ENCODE results near the gene CCDC149. TPM values are rescaled to one million over a fixed set of nuclear protein-coding genes. Genes with fewer than 3 reads are reported as not detected.

Gene CCDC149
- total RNA-seq, 1 donor from 2014 or later = 16.7 TPM

DNA sequence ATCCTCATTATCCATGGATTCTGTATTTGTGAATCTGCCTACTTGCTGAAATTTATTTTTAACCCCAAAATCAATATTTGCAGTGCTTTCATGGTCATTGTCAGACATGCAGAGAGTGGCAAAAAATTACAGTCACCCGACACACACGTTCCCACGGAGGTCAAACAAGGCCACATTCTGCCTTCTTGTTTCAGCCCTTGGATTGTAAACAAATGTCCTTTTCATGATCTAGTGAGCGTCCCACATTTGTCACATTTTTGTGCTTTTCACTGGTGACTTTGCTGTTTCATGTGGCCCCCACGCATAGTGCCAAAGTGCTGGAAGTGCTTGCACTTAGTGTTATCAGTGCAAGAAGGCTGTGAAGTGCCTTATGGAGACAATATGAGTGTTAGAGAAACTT lies 72.5 kb downstream of the CCDC149 start:
- DNase-seq (ENCODE audit: extremely low spot score in 2 of 2) = no peak
- Histone ChIP-seq H3K36me3 (no peaks in the 10 kb centered on the region), H3K4me3 (no peak overlapping the region), H3K4me1 (peaks cover 21% of the 10 kb centered on the region), H3K9me3 (no peaks in the 10 kb centered on the region), H3K27ac (no peak overlapping the region), H3K27me3 (no peaks in the 10 kb centered on the region)
- TF ChIP-seq POLR2A (IDR thresholded peaks at IDR 0.05) (no peak), POLR2AphosphoS5 (IDR thresholded peaks at IDR 0.05; ENCODE audit: insufficient read depth in 1 of 2, low read depth in 1 of 2) (no peak)
- TF ChIP-seq, protein P1, sequence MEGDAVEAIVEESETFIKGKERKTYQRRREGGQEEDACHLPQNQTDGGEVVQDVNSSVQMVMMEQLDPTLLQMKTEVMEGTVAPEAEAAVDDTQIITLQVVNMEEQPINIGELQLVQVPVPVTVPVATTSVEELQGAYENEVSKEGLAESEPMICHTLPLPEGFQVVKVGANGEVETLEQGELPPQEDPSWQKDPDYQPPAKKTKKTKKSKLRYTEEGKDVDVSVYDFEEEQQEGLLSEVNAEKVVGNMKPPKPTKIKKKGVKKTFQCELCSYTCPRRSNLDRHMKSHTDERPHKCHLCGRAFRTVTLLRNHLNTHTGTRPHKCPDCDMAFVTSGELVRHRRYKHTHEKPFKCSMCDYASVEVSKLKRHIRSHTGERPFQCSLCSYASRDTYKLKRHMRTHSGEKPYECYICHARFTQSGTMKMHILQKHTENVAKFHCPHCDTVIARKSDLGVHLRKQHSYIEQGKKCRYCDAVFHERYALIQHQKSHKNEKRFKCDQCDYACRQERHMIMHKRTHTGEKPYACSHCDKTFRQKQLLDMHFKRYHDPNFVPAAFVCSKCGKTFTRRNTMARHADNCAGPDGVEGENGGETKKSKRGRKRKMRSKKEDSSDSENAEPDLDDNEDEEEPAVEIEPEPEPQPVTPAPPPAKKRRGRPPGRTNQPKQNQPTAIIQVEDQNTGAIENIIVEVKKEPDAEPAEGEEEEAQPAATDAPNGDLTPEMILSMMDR (IDR thresholded peaks at IDR 0.05) = no peak
- intact Hi-C loops (cut with DNase I) = no loop called here

DNA sequence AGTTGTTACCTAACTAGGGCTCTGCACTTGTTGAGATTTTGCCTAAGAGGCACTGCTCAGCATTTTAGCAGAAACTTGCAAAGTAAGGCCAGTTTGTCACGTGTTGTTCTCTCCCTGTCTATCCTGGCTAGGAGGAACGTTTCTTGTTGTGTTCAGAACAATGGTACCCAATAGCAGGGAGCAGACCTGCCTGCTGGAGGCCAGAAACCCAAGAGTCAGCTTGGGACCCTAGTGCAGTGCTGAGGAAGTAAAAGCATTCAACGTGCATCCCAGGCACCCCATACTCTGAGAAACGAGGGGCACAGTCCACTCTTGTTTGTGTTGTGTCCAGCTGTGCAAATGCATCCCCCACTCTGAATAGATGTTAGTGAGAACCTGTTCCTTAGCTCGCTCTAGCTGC lies 75.1 kb downstream of the CCDC149 start:
- Histone ChIP-seq H3K27me3 (no peaks in the 10 kb centered on the region), H3K4me1 (peaks cover 21% of the 10 kb centered on the region), H3K4me3 (no peak overlapping the region), H3K36me3 (peaks cover 0 to 7% of the 10 kb centered on the region in 2 donors), H3K27ac (no peak overlapping the region), H3K9me3 (no peaks in the 10 kb centered on the region)
- intact Hi-C loops (cut with DNase I) = no loop called here
- TF ChIP-seq POLR2AphosphoS5 (IDR thresholded peaks at IDR 0.05; ENCODE audit: insufficient read depth in 1 of 2, low read depth in 1 of 2) (no peak), POLR2A (IDR thresholded peaks at IDR 0.05) (no peak)
- TF ChIP-seq, protein P1 (IDR thresholded peaks at IDR 0.05) = no peak
- DNase-seq (ENCODE audit: extremely low spot score in 2 of 2) = peak in 1 of 2 donors; percentile 56

- Histone ChIP-seq H3K4me1 (peaks cover 18% of the 10 kb centered on the region), H3K36me3 (peaks cover 0 to 7% of the 10 kb centered on the region in 2 donors), H3K4me3 (no peak overlapping the region), H3K9me3 (no peaks in the 10 kb centered on the region), H3K27me3 (no peaks in the 10 kb centered on the region), H3K27ac (no peak overlapping the region)
- TF ChIP-seq POLR2AphosphoS5 (IDR thresholded peaks at IDR 0.05; ENCODE audit: insufficient read depth in 1 of 2, low read depth in 1 of 2) (no peak), POLR2A (IDR thresholded peaks at IDR 0.05) (no peak)
- TF ChIP-seq, protein P1 (IDR thresholded peaks at IDR 0.05) = no peak
- intact Hi-C loops (cut with DNase I) = no loop called here
- peak in 1 of 2 donors; percentile 49 for DNase-seq (ENCODE audit: extremely low spot score in 2 of 2)
These were observed 75.5 kb downstream of the CCDC149 start for GRCh38 chr4:24837336-24837735.

DNA sequence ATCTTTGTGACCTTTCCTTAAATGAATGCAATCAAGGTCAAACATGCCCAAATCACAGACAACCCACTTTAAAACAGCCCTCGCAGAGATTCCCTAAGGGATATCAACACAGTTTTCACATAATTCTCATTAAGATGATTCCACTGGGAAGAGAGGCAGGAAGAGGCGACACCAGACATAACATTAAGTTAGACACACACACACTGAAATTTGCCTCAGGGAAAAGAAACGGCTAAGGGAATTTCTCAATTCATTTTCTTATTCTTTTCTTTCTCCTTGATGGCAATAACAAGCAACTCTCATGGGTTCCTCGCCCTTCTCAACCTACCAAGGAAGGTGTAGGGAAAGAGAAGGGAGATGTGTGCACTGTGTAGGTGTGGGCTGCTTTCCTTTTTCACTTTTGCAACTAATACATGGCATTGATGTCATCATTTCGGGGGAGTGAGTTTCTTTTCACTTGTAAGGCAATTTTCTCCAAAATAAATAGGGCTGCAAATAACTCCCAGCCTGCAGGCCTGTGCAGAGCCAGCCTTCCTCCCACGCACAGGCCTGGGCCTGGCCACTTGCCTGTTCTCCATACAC lies 76.1 kb downstream of the CCDC149 start:
- Histone ChIP-seq H3K36me3 (peaks cover 0 to 7% of the 10 kb centered on the region in 2 donors), H3K9me3 (no peaks in the 10 kb centered on the region), H3K4me1 (peaks cover 13% of the 10 kb centered on the region), H3K27ac (no peak overlapping the region), H3K27me3 (no peaks in the 10 kb centered on the region), H3K4me3 (no peak overlapping the region)
- intact Hi-C loops (cut with DNase I) = no loop called here
- DNase-seq (ENCODE audit: extremely low spot score in 2 of 2) = no peak
- TF ChIP-seq POLR2AphosphoS5 (IDR thresholded peaks at IDR 0.05; ENCODE audit: insufficient read depth in 1 of 2, low read depth in 1 of 2) (no peak), POLR2A (IDR thresholded peaks at IDR 0.05) (no peak)
- TF ChIP-seq, protein P1 (IDR thresholded peaks at IDR 0.05) = no peak

DNA sequence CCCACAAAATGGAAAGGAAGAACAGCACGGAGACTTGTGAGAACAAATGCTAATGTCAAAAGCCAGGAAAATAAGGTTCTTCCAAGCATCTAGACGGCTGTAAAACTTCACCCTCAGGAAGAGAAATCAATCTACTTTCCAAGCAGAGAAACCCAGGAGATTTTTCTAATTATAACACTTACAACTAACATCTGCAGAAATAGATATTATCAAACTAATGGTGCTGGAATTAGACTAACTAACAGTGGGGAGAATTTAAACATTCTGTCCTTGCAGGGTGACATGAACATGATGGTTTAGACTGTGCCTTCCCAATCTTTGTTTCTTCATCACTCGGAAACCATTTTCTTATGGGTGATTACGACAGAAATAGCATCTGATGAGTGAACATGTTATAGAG lies 77.1 kb downstream of the CCDC149 start:
- no peak for TF ChIP-seq POLR2A (IDR thresholded peaks at IDR 0.05)
- TF ChIP-seq, protein P1 (IDR thresholded peaks at IDR 0.05) = no peak
- TF ChIP-seq POLR2AphosphoS5 (IDR thresholded peaks at IDR 0.05; ENCODE audit: insufficient read depth in 1 of 2, low read depth in 1 of 2) = no peak
- no peak for DNase-seq (ENCODE audit: extremely low spot score in 2 of 2)
- intact Hi-C loops (cut with DNase I) = no loop called here
- H3K27me3 ChIP-seq = no peaks in the 10 kb centered on the region
- H3K36me3 ChIP-seq = peaks cover 0 to 14% of the 10 kb centered on the region in 2 donors
- H3K27ac ChIP-seq = no peak overlapping the region
- H3K9me3 ChIP-seq = no peaks in the 10 kb centered on the region
- H3K4me1 ChIP-seq = peaks cover 3% of the 10 kb centered on the region
- no peak overlapping the region for H3K4me3 ChIP-seq

Data from vagina (tissue), 2 donors.